Stomach (tissue), 4 donors: Measurements from ENCODE around the gene DAGLB.

Source experiments
- POLR2A ChIP-seq, 4 donors: fragments of 450-650 bp; IDR thresholded peaks; one replicate each; pipeline ENCODE4 v1.6.1; 2016; ENCODE audit warnings: antibody characterized with exemption in 4 of 4, control low read depth in 2 of 4, mild to moderate bottlenecking in 1 of 4, moderate library complexity in 1 of 4
- POLR2AphosphoS5 ChIP-seq, 3 donors: sonication (generic); formaldehyde crosslinking; IDR thresholded peaks; one replicate each; pipeline ENCODE4 v1.6.1; 2016; ENCODE audit warnings: antibody characterized with exemption in 3 of 3
- TF ChIP-seq, protein P1 (sequence below), 7 experiments: fragments of 450-650 bp in 4 of 7; fragments of 200-600 bp in 3 of 7; sonication (generic) in 3 of 7; IDR thresholded peaks; one replicate each; pipeline ENCODE4 v1.5.1; 2016 to 2019; ENCODE audit warnings: antibody characterized with exemption in 7 of 7, control low read depth in 2 of 7, mild to moderate bottlenecking in 1 of 7

- TF ChIP-seq, protein P1, sequence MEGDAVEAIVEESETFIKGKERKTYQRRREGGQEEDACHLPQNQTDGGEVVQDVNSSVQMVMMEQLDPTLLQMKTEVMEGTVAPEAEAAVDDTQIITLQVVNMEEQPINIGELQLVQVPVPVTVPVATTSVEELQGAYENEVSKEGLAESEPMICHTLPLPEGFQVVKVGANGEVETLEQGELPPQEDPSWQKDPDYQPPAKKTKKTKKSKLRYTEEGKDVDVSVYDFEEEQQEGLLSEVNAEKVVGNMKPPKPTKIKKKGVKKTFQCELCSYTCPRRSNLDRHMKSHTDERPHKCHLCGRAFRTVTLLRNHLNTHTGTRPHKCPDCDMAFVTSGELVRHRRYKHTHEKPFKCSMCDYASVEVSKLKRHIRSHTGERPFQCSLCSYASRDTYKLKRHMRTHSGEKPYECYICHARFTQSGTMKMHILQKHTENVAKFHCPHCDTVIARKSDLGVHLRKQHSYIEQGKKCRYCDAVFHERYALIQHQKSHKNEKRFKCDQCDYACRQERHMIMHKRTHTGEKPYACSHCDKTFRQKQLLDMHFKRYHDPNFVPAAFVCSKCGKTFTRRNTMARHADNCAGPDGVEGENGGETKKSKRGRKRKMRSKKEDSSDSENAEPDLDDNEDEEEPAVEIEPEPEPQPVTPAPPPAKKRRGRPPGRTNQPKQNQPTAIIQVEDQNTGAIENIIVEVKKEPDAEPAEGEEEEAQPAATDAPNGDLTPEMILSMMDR (IDR thresholded peaks at IDR 0.05), result no peak
- TF ChIP-seq POLR2A (IDR thresholded peaks at IDR 0.05) (no peak), POLR2AphosphoS5 (IDR thresholded peaks at IDR 0.05) (no peak)
Measured at GRCh38 chr7:6453734-6454133, 6.0 kb upstream of the DAGLB start.
